Measurements from ENCODE around the gene RBP5.

RBP5 gene

DNA sequence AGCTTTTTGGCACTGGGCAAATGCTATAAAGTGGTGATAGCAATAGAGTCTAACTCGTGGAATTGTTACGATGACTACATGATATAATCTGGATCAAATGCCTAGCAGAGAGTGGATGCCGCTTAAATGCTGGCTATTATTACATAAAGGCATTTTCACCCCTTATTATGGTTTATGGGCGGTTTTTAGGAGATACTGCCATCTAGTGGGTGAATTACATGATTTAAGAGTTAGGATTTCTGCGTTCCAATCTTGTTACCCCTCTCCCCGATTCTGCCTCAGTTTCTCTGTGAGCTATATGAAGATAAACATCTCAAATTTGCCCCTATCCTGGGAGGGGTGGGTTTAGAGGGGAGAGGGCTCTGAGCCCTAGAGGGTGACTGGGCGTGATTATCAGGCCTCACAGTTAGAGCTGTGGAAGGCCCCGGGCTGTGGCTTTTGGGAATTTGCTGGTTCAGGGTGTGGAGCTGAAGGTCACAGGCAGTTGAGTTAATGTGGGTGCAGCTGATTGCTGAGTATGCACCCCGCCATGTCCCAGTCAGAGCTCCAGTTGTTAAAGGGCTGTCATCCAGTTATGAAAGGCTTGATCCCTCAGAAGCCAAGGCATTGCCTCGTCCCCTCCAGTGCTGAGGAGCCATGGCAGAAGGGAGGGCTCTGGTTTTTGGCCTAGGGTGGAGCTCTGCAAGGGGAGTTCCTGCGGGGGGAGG lies 15.9 kb upstream of the RBP5 start:
- DNase-seq = no peak

DNA sequence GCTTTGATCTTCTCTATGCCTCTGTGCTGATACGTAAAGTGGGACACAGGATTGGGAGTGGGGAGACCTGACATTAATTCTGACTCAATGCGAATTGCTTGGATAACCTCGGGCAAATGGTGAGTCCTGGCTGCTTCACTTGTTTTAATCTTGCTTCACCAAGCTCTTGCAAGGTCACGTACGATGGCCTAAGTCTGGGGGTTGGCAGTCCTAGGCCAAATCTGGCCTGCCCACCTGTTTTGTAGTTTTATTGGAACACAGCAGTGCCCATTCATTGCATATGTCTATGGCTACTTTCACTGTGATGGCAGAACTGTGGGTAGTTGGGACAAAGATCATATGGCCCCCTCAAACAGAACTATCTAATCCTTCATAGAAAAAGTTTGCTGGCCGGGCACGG lies 14.9 kb upstream of the RBP5 start:
- DNase-seq = no peak

DNA sequence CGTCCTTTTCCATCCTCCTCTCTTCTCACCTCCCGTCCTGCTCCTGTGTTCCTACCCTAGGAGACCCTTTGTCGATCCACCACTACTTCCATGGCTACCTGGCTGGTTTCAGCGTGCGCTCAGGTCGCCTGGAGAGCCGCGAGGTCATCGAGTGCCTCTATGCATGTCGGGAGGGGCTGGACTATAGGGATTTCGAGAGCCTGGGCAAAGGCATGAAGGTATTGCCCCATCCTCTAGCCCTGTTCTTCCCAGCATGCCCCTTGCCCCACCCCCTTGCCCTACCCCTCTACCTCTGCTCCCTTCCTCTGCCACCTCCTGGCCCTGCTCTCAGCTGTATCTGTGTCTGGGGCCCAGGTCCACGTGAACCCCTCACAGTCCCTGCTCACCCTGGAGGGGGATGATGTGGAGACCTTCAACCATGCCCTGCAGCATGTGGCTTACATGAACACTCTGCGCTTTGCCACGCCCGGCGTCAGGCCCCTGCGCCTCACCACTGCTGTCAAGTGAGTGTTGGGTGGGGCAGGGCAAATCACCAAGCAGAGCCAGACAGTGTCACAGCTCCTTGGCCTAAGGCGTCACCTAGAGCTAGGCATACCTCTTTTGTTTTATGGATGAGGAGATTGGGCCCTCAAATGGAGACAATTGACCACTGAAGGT lies 14.2 kb upstream of the RBP5 start:
- DNase-seq = no peak

DNA sequence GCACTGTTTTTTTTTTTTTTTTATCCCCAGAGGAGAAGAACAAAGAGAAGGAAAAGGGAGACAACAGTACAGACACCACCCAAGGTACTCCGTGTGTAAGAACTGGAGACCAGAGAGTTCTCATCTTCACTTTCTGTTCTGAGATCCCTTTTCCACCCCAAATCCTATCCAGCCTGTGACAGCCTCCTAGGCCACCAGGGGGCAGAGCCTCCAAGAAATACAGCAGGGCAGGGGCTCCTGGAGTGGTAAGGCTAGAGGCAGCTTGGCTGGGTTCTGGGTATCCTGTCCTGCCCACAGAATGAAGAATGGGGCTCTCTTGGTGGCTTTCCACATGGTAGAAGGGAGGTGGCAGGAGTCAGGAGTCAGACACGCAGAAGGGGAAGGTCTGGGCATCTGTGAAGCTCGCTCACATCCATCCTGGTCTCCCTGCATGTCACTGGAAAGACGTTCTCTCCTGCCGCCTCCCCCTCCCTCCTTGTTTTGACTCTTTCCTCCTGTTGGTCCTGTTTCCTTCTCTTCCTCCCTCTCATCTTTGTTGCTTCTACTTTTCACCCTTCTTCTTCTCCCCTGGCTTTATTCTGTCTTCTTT lies 13.5 kb upstream of the RBP5 start:
- peak; percentile 65 to 67 for DNase-seq

DNA sequence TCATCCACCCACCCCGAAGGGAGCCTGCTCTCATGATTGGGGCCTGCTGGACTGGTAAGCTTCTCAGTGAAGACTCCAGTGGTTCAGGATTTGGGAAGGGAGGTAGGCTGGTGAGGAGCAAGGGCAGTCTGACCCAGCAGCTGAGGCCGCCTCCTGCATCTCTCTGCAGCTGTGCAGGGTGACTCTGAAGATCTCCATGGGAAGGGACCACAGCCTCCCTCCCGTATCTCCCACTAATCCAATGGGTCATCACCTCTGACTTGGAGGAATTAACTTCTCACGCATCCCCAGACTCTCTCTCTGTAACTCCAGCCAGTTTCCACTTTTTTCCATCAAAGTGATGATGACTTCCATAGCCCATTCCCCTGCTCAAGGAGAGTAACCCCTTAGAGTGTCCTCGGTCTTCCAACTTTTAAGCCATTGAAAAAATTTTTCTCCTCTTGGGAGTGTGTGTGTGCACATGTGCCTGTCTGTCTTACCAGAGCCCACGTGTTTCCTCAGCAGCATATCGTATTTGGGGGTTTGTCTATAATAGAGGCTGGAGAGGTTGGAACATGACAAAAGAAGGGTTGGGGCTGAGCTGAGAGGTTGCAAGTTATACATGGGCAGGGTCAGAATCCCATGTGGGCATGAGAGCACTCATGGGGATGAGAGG lies 12.8 kb upstream of the RBP5 start:
- DNase-seq = no peak

DNA sequence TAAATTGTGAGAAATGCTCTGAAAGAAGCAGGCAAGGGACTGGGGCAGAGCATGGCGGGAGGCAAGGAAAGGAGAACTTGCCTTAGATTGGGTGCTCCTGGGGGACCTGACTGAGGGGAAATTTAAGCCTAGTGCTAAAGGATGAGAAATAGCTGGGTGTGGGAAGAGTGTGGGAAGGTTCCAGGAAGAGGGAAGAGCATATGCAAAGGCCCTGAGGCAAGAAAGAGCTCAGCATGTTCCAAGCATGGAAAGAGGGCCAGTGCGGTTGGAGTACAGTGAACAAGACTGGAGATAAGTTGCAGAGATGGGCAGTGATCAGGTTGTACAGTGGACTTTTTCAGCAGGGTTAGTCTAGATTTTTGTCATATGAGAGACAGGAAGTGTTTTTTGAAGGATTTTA lies 10.5 kb upstream of the RBP5 start:
- DNase-seq = no peak

DNA sequence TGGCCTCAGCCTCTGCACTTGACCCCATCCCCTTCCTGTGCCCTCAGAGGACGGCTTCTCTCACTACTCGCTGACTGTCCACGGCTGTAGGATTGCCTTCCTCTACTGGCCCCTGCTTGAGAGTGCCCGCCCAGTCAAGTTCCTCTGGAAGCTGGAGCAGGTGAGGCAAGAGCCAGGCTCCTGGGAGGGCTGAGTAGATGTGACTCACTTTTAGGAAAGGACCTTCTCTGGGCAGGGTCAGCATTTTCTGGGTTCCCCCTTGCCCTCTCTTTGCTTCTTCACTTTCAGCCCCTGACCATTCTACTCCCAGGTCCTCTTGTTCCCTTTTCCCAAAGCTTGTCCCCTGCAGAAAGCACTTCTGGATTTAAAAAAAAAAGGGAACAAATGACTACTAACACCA lies 9.2 kb upstream of the RBP5 start:
- DNase-seq = no peak

DNA sequence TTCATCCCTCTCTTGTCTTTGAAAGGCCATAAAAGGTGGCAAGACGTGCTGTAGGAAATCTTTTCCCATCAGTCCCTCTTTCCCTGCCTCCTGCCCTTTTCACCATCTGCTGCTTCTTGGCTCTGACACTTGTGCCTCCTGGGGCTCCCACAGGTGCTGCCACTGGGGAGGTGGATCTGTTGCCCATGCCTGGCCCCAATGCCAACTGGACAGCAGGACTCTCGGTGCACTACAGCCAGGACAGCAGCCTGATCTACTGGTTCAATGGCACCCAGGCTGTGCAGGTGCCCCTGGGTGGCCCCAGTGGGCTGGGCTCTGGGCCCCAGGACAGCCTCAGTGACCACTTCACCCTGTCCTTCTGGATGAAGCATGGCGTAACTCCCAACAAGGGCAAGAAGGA lies 8.0 kb upstream of the RBP5 start:
- no peak for DNase-seq

DNA sequence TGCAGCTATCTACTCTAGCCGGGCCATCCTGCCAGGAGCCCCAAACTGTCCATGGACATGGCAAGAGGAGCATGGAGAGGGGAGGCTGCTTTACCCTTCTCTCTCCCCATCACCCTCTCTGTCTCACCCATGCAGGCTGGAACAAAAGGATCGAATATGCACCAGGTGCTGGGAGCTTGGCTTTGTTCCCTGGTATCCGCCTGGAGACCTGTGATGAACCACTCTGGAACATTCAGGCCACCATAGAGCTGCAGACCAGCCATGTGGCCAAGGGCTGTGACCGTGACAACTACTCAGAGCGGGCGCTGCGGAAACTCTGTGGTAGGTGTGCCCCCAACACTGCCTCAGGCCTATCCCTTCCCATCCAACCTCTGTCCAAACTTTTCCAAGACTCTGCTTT lies 7.4 kb upstream of the RBP5 start:
- DNase-seq = no peak

DNA sequence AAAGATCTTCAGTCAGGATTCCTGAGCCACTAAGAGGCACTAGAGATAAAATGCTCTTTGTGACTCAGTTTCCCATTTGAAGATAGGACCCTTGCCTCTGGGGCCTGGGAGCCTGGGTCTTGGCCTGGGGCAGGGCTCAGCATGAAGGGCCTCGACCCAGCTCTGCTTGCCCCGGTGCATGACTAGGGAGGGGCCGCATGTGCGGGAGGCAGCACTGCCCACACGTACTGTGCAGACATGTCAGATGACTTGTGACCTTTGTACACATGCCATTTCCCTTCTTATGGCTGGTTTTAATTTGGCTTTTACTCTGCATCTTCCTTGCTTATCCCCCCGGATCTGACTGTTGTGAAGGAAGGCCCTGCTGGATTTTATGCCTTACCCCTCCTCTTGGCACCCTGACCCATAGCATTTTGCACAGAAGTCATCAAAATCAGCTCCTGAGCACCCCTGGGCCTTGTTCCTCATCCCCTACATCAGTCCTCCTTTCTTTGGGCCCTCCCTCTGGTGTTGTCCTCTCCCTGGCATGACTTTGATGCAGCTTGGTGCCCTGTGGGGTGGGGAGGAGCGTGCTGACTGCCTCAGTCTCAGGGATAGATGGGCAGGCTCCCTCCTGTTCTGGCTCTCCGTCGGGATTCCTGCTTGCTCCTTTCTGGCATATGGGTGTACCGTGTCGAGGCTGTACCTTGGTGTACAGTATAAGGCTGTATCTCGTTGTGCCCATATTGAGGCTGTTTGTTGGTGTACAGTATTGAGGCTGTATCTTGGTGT lies 5.9 kb upstream of the RBP5 start:
- no peak for DNase-seq

DNA sequence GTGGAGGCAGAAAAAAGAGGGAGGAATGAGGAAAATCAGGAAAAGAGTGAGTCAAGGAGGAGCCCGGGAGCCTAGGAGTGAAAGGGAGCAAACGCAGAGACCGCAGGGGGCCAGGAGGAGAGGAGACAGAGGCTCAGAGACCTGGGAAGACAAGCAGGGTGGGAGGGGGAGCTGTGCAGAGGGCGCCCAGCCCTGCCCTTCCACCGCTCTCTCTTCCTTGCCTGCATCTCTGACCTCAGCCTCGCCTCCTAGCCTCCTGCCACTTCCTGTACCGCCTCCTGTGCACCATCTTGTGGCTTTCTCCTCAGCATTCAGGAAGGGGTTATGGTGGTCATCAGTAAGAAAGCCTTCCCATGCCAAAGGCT lies 2.8 kb upstream of the RBP5 start:
- peak; percentile 26 to 31 for DNase-seq

DNA sequence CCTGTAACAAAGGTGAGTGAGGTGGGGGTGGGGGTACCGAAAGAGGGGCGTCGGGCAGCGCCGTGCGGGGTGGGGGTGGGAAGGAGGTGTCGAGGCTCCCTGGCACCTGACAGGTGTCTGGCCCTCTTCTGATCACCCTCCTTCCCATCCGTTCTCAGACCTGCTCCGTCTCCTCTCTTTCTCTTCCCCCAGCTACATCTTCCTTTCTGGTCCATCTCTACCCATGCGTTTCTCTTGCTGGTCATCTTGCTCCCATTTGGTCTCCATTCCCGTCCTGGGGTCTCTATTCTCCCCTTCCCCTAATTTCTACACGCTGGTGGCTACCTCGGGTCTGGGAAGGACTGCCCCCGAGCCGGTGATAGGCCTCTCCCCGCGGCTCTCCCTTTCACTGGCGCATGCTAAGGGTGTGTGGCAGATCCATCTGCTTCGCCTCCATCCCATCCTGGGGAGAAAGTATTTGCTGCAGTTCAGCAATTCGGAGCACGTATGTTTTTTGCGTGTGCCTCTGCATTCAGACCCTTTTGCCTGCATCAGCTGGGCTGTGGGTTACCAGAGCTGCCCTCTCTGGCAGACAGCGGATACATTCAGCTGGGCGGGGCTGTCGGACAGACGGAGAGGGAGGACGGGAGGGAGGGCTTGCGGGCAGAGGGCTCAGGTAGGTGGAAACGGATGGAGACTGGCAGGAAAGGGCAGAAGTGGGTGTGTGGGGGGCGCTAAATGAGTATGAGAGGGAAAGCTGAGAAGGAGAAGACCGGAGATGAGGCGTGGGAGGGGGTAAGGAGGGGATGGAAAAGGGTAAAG lies 2.2 kb upstream of the RBP5 start:
- DNase-seq = peak; percentile 52 to 64

DNA sequence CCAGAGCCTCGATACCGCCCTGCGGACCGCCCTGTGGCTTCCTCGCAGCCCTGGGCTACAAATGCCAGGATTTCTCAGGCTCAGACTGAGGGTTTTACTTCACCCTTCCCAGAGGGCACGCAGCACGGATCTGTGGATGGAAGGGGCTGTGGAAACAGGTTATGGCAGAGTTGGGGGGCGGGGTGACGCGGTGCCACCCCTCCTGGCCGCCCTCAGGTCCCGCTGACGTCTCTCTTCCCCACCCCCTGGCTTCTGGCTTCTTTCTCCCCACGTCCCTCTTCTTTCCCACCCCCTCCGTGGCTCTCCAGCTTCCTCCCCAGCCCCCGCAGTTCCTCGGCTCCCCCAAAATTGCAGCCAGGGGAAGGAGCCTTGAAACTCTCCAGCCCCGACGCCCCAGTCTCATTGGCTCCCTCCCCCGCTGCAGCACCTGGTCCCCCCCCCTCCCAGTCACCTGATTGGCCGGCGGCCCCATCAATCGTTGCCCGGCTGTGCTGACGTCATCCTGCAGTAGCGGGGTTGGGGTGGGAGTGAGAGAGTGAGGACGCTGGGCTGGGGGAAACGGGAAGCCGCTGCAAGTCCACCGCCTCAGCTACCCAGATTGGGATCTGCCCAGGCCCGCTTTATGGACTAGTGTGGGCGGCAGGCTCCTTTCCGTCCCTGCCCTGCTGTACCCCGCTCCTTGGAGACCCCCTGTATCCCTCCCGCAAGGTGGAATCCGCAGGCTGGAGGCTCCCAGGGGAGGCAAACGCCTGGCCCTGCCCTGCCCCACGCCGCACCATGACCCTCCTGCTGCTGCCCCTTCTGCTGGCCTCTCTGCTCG lies 1.4 kb upstream of the RBP5 start, which contains the start of gene CLSTN3:
Gene CLSTN3 (plus strand): TSS at position 500 of the 820 bp plus-strand sequence. CDS start 278 bp downstream, at position 778.
- DNase-seq = peak; percentile 83 to 86

DNA sequence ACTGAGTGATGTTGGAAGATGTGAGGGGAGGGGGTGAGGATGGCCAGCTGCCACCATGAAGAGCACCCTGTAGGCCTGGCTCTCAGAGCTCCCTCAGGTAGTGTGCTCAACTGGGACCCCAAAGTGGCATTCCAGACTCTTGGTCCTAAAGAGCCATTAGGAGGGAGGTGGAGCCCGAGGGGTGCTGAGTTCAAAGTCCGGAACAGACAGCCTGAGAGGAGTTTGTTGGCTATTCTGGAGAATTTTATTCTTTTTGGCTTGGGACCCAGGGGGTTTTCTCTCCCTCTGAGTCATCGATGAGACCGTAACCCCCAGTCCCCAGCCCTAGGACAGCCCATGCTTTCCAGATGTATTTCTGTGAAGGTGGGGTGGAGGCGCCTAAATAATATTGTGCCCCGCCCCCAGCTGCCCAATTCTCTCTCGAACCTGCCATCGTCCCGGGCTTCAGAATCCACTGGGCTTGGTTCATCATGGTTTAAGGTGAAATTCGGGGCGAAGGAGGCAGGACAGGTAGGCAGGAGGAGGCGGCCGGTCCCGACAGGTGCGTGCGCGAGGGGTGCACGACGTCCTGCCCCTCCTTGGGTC lies 690 bp upstream of the RBP5 start:
- peak; percentile 19 to 21 for DNase-seq

DNA sequence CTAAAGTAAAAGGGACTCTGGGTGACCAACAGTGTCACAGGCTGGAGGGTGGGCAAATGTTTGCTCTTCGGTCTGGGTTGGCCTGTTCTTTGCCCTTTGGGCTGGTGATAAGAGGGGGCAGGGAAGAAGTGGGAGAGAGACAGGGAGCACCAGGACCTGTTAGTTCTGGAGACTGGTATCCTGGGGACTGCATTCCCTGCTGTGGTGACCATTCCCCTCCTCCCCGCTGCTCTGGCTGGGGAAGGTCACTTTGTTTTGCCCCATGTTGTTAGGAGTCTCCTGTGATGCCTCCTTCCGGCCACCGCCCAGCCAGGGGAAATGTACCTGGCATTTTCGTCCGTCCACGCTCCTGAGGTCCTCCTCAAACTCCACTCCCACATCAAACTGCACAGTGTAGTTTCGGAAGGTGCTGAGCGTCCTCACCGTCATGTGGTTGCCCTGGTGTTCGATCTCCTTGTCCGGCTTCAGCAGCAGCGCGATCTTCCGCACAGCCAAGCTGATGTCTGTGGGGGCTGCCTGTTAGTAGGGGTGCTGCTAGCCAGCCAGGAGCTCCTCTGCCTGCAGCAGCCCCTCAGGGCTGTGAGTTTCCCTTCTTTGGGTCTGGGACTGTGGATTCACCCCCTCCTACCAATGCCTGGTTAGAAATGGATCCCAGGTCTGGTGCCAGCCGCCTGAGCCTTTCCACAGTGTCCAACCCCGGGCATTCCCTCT lies 618 bp downstream of the RBP5 start:
- DNase-seq = no peak

DNA sequence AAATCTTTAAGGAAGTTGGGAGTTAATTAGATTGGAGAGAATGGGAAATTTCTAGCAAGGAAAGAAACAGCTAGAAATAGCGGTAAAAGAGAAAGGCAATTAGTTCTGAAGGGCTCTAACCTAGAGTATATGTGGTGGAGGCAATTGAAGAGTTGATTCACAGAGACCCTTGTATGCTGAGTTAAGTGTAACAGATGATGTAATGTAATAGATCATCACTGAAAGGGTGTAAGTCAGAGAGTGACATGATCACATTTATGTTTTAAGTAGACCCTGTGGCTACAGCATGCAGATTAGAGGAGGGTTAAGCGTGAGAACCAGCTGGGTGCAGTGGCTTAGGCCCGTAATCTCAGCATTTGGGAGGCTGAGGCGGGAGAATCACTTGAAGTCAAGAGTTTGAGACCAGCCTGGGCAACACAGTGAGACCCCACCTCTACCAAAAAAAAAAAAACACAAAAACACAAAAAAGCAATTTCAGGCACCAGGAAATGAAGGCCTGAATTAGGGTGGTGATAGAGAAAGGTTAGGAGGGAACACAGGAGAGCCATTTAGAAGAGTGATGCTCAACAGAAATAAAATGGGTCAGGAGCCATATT lies 3.0 kb downstream of the RBP5 start:
- DNase-seq = no peak

DNA sequence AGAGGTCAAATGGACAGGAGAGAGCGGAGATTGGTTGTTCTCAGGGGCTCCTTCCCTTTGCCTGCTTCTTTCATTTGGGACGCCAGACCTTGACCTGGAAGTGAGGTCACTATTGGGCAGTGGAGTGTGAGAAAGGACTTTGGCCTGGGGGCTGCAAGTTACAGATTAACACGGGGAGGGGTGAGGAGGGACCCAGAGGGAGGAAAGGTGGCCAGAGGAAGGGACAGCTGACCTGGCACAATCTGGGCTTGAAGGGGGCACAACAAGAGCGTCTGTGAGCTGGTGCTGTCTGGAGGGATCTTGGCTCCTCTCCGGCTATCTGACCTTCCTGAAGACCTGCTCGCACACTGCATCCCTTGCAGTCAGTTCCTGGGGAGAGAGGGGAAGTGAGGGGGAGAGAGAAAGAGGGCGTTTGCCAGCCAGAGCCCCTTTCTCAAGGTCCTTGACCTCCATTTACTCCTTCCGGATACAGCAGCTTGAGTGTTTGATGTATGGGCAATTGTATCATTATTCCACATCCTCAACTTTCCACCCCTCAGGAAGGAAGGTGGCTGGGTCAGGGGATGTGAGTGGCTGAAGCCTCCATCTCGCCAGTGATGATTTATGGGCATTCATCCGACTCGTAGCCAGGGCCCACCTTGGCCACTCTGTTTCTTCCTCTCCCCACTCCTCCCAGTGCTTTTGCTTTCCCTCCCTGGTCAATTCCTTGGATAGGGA lies 4.7 kb downstream of the RBP5 start:
- no peak for DNase-seq

DNA sequence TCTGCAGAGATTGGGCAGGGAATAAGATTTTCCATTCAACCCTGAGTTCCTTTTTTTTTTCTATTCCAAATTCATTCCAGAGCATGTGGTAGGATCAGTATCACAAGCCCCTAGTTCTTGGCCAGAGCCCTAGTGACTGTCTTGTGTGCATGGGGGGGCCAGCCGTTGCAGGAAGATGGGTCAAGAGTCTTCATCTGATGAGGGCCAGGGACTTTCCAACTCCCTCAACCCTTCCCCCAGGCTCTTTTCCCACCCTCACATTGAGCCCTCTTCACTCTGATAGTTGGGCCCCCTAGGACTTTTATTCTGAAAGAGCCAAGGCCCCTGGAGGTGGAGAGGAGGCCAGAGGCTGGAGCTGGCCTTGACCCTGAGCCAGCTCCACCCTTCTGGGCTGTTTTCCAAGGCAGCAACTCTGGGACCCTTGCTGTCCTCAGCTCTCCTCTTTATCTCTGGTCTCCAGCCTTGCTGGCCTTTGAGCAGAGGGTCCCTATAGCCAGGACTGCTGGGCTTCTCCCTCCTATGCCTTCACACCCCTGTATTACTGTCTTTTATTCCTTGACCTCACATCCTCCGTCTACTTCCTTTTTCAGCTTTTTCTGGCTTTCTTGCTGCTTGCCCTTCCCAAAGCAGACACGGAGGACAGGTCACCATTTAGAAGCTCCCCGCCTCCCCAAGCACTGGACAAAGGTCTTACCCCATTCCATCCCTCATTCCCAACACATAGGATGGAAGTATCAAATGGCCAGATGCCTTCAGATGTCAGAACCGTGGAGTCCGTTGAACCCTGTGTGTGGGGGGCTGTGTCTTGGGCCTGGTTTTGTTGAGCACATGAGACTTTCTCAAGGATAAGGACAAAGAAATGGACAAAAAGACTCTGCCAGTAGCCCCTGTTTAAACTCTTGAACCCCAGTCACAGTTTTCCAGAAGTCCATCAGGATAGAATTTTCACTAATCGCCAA lies 5.6 kb downstream of the RBP5 start:
- no peak for DNase-seq

Measured in stimulated activated CD4-positive, alpha-beta T cell treated with anti-CD3 and anti-CD28 coated beads, Interleukin-2, amount 100 ng/mL, for 24 hours (primary cell).